HUES6 (cell line): Measurements from ENCODE around the gene WWC2.

Experiments used
- H3K27ac ChIP-seq: 2 replicates; pipeline ENCODE4 v1.7.0; 2013; ENCODE audit warnings: low read depth, mild to moderate bottlenecking, low read length, inconsistent platforms
- H3K27me3 ChIP-seq: 2 replicates; pipeline ENCODE4 v1.6.1; 2013; ENCODE audit warnings: low read length; ENCODE audit not compliant: control insufficient read depth, insufficient read depth
- H3K36me3 ChIP-seq: 2 replicates; pipeline ENCODE4 v1.6.1; 2013; ENCODE audit warnings: low read length; ENCODE audit not compliant: control insufficient read depth, insufficient read depth
- H3K4me1 ChIP-seq: 2 replicates; pipeline ENCODE4 v1.6.1; 2013; ENCODE audit warnings: low read length; ENCODE audit not compliant: control insufficient read depth, insufficient read depth
- H3K4me3 ChIP-seq: 2 replicates; pipeline ENCODE4 v1.5.1; 2013; ENCODE audit warnings: low read depth, low read length
- H3K9ac ChIP-seq: one replicate; pipeline ENCODE4 v1.6.1; 2013; ENCODE audit warnings: mild to moderate bottlenecking, low read length
- H3K9me3 ChIP-seq: 2 replicates; pipeline ENCODE4 v1.6.1; 2013; ENCODE audit warnings: low read depth, low read length; ENCODE audit not compliant: control insufficient read depth, insufficient read depth

Gene WWC2

DNA sequence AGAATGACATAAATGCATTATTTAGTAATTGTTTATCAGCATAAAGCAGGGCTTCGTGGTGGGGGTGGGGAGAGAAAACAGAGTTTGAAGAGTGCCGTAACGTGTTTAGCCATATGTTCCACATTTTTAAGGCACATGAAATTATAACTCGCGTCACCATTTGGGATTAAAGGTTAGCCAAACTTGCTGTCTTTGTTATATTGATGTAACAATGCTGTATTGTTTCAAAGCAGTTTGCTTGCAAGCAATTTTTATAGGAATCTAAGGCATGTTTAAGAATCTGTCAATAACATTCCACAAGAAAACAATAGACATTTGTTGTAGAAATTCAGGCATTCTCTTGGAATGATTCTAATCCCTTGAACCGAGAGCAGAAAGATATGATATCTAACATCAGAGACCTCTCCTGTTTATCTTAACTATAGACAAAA is 142.7 kb downstream of the WWC2 start:
- peaks cover 49% of the 10 kb centered on the region for H3K36me3 ChIP-seq
- H3K4me3 ChIP-seq: no peak overlapping the region
- H3K9ac ChIP-seq: no peak overlapping the region
- peak overlapping the region; percentile 46; the same call in 1 of the 2 replicates for H3K27ac ChIP-seq
- no peaks in the 10 kb centered on the region for H3K27me3 ChIP-seq
- H3K9me3 ChIP-seq: no peaks in the 10 kb centered on the region
- peaks cover 40% of the 10 kb centered on the region for H3K4me1 ChIP-seq

DNA sequence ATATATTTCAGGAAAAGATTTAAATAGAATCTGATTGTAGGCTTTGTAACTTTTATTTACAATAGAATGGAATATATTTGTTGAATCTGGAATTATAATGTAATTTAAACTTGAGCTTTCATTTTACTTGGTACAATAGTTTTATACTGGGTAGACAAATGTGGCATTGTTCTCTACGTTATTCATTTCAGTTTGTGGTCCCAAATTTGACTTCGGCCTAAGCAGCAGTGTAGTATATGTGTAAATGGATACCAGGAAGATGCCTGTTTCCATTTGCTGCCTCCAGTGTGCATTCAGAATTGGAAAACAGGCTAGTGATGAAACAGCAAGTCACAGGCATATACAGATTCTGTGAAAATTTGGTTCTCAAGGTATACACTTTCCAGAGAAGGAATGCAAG is 143.2 kb downstream of the WWC2 start:
- no peak overlapping the region for H3K9ac ChIP-seq
- H3K27ac ChIP-seq: no peak overlapping the region
- peaks cover 40% of the 10 kb centered on the region for H3K4me1 ChIP-seq
- no peak overlapping the region for H3K4me3 ChIP-seq
- no peaks in the 10 kb centered on the region for H3K27me3 ChIP-seq
- no peaks in the 10 kb centered on the region for H3K9me3 ChIP-seq
- peaks cover 54% of the 10 kb centered on the region for H3K36me3 ChIP-seq

DNA sequence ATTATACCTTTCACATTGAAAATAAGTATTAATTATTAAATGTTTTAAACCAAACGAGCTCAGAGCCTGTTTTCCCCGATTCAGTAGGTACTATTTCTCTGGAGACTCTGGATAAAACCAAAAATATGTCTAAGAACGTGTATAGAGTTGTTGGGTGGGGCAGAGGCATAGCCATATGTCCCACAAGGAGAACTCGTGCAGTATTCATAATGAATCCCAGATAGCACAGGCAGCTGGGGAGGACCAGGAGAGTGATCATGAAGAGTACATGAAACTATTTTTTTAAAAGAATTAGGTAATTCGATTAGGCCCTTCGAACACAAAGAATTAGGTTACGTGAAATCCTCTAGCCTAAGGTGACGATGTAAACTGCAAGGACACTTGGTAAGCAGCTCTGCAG is 145.0 kb downstream of the WWC2 start:
- Histone ChIP-seq H3K4me1 (peaks cover 29% of the 10 kb centered on the region), H3K9me3 (no peaks in the 10 kb centered on the region), H3K27ac (no peak overlapping the region), H3K4me3 (no peak overlapping the region), H3K27me3 (no peaks in the 10 kb centered on the region), H3K36me3 (peaks cover 56% of the 10 kb centered on the region), H3K9ac (no peak overlapping the region)

DNA sequence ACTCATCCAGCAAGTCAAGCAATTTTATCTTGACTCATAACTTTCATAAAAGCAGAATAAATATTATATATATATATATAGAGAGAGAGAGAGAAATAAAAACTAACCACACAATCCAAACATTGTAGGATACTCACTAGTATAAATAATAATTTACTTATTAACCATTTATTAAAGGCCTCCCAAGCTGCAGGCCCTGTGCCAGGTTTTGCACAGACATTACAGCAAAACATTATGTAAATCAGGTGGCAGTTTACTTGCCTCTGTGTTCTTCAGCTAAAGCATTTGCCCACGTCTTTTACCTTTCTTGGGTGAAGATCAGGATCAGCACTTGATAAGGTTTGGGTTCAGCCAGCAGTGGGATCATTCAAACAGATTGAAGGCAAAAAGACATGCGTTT is 145.4 kb downstream of the WWC2 start:
- H3K4me3 ChIP-seq: no peak overlapping the region
- no peaks in the 10 kb centered on the region for H3K27me3 ChIP-seq
- peaks cover 55% of the 10 kb centered on the region for H3K36me3 ChIP-seq
- H3K4me1 ChIP-seq: peaks cover 26% of the 10 kb centered on the region
- no peaks in the 10 kb centered on the region for H3K9me3 ChIP-seq
- H3K9ac ChIP-seq: no peak overlapping the region
- H3K27ac ChIP-seq: no peak overlapping the region

DNA sequence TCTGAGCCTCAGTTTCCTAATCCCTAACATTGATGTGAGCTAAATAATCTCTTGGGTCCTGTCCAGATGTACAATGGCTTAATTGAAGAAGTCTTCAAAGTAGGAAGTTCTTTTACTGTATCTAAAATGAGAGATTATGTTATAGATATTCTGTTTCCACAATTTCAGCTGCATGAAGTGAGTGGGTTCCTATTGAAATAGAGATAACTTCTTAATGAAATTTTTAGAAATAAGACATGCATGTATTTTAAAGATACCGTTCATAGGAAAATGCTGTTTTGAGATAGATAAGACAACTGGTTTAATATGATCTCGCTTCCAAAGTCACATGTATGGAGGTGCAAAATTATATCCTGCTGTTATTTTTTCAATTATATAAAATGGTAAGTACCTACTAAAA is 149.1 kb downstream of the WWC2 start:
- H3K27ac ChIP-seq: no peak overlapping the region
- H3K27me3 ChIP-seq: no peaks in the 10 kb centered on the region
- no peak overlapping the region for H3K4me3 ChIP-seq
- peaks cover 69% of the 10 kb centered on the region for H3K36me3 ChIP-seq
- H3K9ac ChIP-seq: no peak overlapping the region
- H3K4me1 ChIP-seq: no peaks in the 10 kb centered on the region
- H3K9me3 ChIP-seq: no peaks in the 10 kb centered on the region

DNA sequence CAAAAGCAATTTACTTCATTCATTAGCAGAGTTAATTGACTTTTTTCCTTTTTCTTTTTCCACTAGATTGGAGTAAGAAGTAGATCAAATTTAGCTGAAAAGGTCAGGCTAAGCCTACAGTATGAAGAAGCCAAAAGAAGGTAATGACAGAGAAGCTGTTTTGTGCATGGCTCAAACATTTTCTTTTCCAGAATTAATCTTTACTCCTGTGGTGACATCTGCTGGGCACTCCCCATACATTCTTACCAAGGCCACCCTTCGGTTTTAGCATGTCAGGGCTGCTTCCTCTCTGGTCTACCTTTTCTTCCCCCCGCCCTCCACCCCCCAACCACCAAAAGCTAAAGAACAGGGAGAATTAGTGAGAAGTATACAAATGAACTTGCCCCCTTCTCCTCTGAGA is 150.8 kb downstream of the WWC2 start:
- Histone ChIP-seq H3K36me3 (peaks cover 82% of the 10 kb centered on the region), H3K9ac (no peak overlapping the region), H3K9me3 (no peaks in the 10 kb centered on the region), H3K27ac (no peak overlapping the region), H3K4me3 (no peak overlapping the region), H3K27me3 (no peaks in the 10 kb centered on the region), H3K4me1 (no peaks in the 10 kb centered on the region)

DNA sequence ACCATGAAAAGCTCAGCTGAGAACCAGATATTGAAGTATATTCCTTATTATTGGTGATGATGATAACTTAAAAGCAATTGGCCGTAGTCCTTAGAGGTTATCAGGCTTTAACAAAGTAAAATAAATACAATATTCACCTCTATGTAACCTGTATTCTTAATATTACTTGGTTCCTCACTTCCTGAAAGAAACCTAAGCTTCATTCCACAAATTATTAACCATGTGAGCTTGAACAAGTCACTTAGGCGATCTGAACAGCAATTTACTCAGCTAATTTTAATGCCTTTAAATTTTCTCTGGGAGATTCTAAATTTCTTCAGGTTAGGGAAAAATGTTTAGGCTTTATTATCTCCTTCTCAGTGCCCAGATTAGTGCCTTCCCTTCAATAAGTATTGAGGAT is 151.8 kb downstream of the WWC2 start:
- H3K27me3 ChIP-seq: no peaks in the 10 kb centered on the region
- no peak overlapping the region for H3K27ac ChIP-seq
- H3K4me1 ChIP-seq: no peaks in the 10 kb centered on the region
- no peak overlapping the region for H3K9ac ChIP-seq
- H3K9me3 ChIP-seq: no peaks in the 10 kb centered on the region
- H3K4me3 ChIP-seq: no peak overlapping the region
- peaks cover 80% of the 10 kb centered on the region for H3K36me3 ChIP-seq

DNA sequence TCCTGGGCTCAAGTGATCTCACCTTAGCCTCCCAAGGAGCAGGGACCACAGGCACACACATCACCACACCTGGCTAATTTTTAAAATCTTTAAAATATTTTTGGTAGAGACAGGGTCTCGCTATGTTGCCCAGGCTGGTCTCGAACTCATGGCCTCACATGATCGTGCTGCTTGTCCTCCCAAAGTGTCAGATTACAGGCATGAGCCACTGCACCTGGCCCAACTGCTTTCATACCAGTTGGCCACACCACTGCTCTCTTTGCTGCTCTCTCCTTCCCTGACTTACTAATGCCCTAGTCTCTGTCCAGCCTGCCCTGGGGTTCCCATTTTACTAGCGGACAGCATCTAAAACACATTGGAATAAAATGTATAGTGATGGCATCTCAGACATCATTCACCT is 153.9 kb downstream of the WWC2 start:
- H3K27me3 ChIP-seq: no peaks in the 10 kb centered on the region
- no peaks in the 10 kb centered on the region for H3K9me3 ChIP-seq
- H3K27ac ChIP-seq: no peak overlapping the region
- no peak overlapping the region for H3K4me3 ChIP-seq
- peaks cover 70% of the 10 kb centered on the region for H3K36me3 ChIP-seq
- H3K4me1 ChIP-seq: peaks cover 10% of the 10 kb centered on the region
- no peak overlapping the region for H3K9ac ChIP-seq

DNA sequence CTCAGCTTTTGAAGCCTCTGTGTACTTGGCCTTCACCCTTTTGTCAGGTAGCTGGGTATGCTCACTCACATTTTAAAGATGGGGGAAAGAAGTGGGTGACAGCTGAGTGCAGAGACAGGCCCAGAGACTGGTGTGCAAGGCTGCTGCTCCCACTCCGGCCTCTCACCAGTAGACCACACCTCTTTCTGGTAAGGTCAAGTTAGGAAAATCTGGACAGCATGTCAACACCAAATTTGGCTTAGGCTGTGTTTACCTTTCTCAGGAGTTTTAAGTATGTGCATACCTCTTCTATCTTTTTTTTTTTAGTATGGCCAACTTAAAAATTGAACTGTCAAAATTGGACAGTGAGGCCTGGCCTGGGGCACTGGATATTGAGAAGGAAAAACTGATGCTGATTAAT is 154.4 kb downstream of the WWC2 start:
- Histone ChIP-seq H3K9me3 (no peaks in the 10 kb centered on the region), H3K9ac (no peak overlapping the region), H3K36me3 (peaks cover 66% of the 10 kb centered on the region), H3K27ac (no peak overlapping the region), H3K27me3 (no peaks in the 10 kb centered on the region), H3K4me1 (peaks cover 10% of the 10 kb centered on the region), H3K4me3 (no peak overlapping the region)

DNA sequence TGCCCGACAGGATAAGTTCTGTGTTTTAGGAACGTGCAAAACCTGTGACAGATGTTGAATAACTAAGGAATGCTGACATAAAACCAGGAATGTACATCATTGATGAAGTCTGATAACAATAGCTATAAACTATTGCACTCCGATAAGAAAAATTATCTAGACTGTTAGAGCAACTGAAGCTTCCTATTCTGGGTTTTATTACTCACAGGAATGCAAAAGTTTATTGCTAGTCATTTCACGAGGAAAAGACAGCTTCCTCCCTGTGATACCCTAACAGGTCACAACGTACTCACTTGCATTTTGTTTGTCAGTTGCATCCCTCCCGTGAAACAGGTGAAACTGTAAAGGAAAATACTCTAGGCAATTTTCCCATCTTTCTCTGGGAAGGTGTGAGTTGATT is 155.1 kb downstream of the WWC2 start:
- Histone ChIP-seq H3K9ac (no peak overlapping the region), H3K27ac (no peak overlapping the region), H3K27me3 (no peaks in the 10 kb centered on the region), H3K4me3 (no peak overlapping the region), H3K9me3 (no peaks in the 10 kb centered on the region), H3K4me1 (peaks cover 10% of the 10 kb centered on the region), H3K36me3 (peaks cover 61% of the 10 kb centered on the region)

DNA sequence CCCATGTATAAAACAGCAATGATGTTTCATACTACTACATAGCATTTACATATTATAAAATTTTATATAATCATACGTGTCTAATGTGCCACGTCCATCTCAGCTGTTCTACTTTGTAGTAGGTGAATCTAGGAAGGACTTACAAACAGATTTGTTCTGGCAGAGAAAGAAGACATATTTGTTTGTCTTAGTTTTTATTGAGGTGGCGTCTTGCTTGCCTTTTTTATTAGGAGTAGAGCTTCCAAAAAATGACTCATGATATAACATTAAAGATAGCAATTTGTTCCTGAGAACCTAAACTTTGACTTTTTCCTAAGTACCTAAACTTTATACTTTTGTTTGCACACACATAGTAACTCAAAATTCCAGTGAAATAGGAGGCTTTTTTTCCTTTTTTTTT is 156.4 kb downstream of the WWC2 start:
- no peak overlapping the region for H3K9ac ChIP-seq
- peaks cover 64% of the 10 kb centered on the region for H3K36me3 ChIP-seq

DNA sequence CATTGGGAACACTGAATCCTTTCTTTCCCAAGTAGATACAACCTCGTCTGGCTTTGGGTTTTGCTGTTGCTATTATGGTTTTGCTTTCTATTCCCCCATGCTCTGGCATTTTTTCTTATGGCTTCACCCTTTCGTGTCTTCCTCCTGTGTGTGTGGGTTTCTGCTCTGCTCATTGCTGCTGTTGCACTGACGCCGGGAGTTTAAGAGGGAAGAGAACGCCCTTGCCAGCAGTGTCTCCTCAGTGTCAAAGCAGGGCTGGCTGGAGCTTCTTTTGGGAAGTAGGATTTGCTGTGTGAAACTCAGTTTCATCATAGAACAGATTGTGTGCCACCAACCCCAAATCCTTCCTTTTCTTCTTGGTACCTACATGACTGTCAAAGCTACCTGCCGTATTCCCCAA is 157.3 kb downstream of the WWC2 start:
- Histone ChIP-seq H3K9ac (no peak overlapping the region), H3K4me3 (no peak overlapping the region), H3K27me3 (no peaks in the 10 kb centered on the region), H3K36me3 (peaks cover 64% of the 10 kb centered on the region), H3K9me3 (no peaks in the 10 kb centered on the region), H3K4me1 (peaks cover 10% of the 10 kb centered on the region), H3K27ac (no peak overlapping the region)

More for the DNA sequence above, 156.4 kb downstream of the WWC2 start:
- H3K4me3 ChIP-seq: no peak overlapping the region
- H3K27ac ChIP-seq: no peak overlapping the region
- no peaks in the 10 kb centered on the region for H3K9me3 ChIP-seq
- H3K4me1 ChIP-seq: peaks cover 10% of the 10 kb centered on the region
- no peaks in the 10 kb centered on the region for H3K27me3 ChIP-seq
